Liver (tissue), 9 donors: ENCODE results near the gene PEF1. TPM values are rescaled to one million over a fixed set of nuclear protein-coding genes. Genes with fewer than 3 reads are reported as not detected.

ENCODE experiments used
- DNase-seq: peaks from one replicate; pipeline ENCODE4 v3.0.0-alpha.2; 2017; ENCODE audit warnings: low spot score
- H3K27ac ChIP-seq, 2 donors: one replicate each; pipeline ENCODE4 v1.7.0; 2013; ENCODE audit warnings: inconsistent platforms in 2 of 2, low read length in 2 of 2, control low read depth in 1 of 2, low read depth in 1 of 2, mild to moderate bottlenecking in 1 of 2
- H3K27me3 ChIP-seq, 4 donors: one replicate each; pipeline versions ENCODE4 v1.6.1 to v1.7.0; 2013; ENCODE audit warnings: low read length in 3 of 4, inconsistent platforms in 1 of 4, mild to moderate bottlenecking in 1 of 4, moderate library complexity in 1 of 4; ENCODE audit not compliant: control insufficient read depth in 4 of 4, insufficient read depth in 4 of 4
- H3K36me3 ChIP-seq, 4 donors: one replicate each; pipeline versions ENCODE4 v1.6.1 to v1.7.0; 2013; ENCODE audit warnings: low read length in 3 of 4, mild to moderate bottlenecking in 3 of 4, low read depth in 1 of 4, moderate library complexity in 1 of 4; ENCODE audit not compliant: control insufficient read depth in 4 of 4, insufficient read depth in 3 of 4
- H3K4me1 ChIP-seq, 4 donors: one replicate each; pipeline versions ENCODE4 v1.6.1 to v1.7.0; 2013; ENCODE audit warnings: low read length in 3 of 4, mild to moderate bottlenecking in 3 of 4, moderate library complexity in 1 of 4; ENCODE audit not compliant: control insufficient read depth in 4 of 4, insufficient read depth in 4 of 4
- H3K4me3 ChIP-seq, 3 donors: one replicate each; pipeline versions ENCODE4 v1.6.1 to v1.7.0; 2013; ENCODE audit warnings: low read length in 3 of 3, control low read depth in 1 of 3, low read depth in 1 of 3, mild to moderate bottlenecking in 1 of 3
- H3K9ac ChIP-seq, 2 donors: one replicate each; pipeline ENCODE4 v1.7.0; 2013; ENCODE audit warnings: low read length in 2 of 2, mild to moderate bottlenecking in 2 of 2, moderate library complexity in 2 of 2, control low read depth in 1 of 2, low read depth in 1 of 2
- H3K9me3 ChIP-seq, 4 donors: one replicate each; pipeline versions ENCODE4 v1.6.1 to v1.7.0; 2013; ENCODE audit warnings: low read length in 3 of 4; ENCODE audit not compliant: control insufficient read depth in 4 of 4
- ATF3 ChIP-seq: IDR thresholded peaks from 2 replicates; pipeline ENCODE4 v1.6.1; 2016; ENCODE audit warnings: antibody characterized with exemption
- CTCF ChIP-seq: fragments of 150-350 bp; IDR thresholded peaks from 2 replicates; pipeline ENCODE4 v1.5.1; 2017; ENCODE audit warnings: improper control_type of control experiment, low read depth, low read length; ENCODE audit not compliant: missing input control
- EGR1 ChIP-seq, 2 donors: IDR thresholded peaks; 2 replicates each; pipeline ENCODE4 v1.6.1; 2016 to 2018; ENCODE audit warnings: antibody characterized with exemption in 2 of 2, low read depth in 2 of 2
- FOXA1 ChIP-seq: IDR thresholded peaks from 2 replicates; pipeline ENCODE4 v1.6.1; 2016; ENCODE audit warnings: antibody characterized with exemption
- FOXA2 ChIP-seq: IDR thresholded peaks from 2 replicates; pipeline ENCODE4 v1.6.1; 2016; ENCODE audit warnings: antibody characterized with exemption
- GABPA ChIP-seq, 2 donors: IDR thresholded peaks in 1 of 2; conservative IDR thresholded peaks in 1 of 2; 2 replicates each; pipeline ENCODE4 v1.6.1; 2016; ENCODE audit warnings: antibody characterized with exemption in 2 of 2, mild to moderate bottlenecking in 1 of 2, moderate library complexity in 1 of 2
- HNF4A ChIP-seq, 2 donors: conservative IDR thresholded peaks; 2 replicates each; pipeline ENCODE4 v1.6.1; 2016; ENCODE audit warnings: antibody characterized with exemption in 2 of 2, mild to moderate bottlenecking in 2 of 2
- HNF4G ChIP-seq: IDR thresholded peaks from 2 replicates; pipeline ENCODE4 v1.6.1; 2016; ENCODE audit warnings: antibody characterized with exemption
- JUND ChIP-seq, 2 donors: IDR thresholded peaks; 2 replicates each; pipeline ENCODE4 v1.6.1; 2016; ENCODE audit warnings: antibody characterized with exemption in 2 of 2
- NR2F2 ChIP-seq: IDR thresholded peaks from 2 replicates; pipeline ENCODE4 v1.6.1; 2016; ENCODE audit warnings: antibody characterized with exemption
- RAD21 ChIP-seq, 2 donors: IDR thresholded peaks; 2 replicates each; pipeline ENCODE4 v1.6.1; 2016; ENCODE audit warnings: antibody characterized with exemption in 2 of 2, mild to moderate bottlenecking in 2 of 2
- REST ChIP-seq: IDR thresholded peaks from 2 replicates; pipeline ENCODE4 v1.6.1; 2016; ENCODE audit warnings: antibody characterized with exemption, mild to moderate bottlenecking
- RXRA ChIP-seq, 2 donors: IDR thresholded peaks; 2 replicates each; pipeline ENCODE4 v1.6.1; 2017 to 2018; ENCODE audit warnings: antibody characterized with exemption in 2 of 2, mild to moderate bottlenecking in 1 of 2
- SP1 ChIP-seq: IDR thresholded peaks from 2 replicates; pipeline ENCODE4 v1.6.1; 2018; ENCODE audit warnings: antibody characterized with exemption, mild to moderate bottlenecking
- TAF1 ChIP-seq: conservative IDR thresholded peaks from 2 replicates; pipeline ENCODE4 v1.6.1; 2016; ENCODE audit warnings: antibody characterized with exemption, mild to moderate bottlenecking
- YY1 ChIP-seq: IDR thresholded peaks from 2 replicates; pipeline ENCODE4 v1.6.1; 2016; ENCODE audit warnings: antibody characterized with exemption, mild to moderate bottlenecking
- WGBS: extraction: QIAGEN DNeasy Blood & Tissue Kit; methylation state at CpG from one replicate; pipeline ENCODE4 v1.1.7; 2013; 5-methylcytosine and 5-hydroxymethylcytosine counted together
- polyA plus RNA-seq, 2 donors: library from polyadenylated mRNA; stranded (reverse) in 1 of 2; unstranded in 1 of 2; fragments of 200-250 nt in 1 of 2; fragments of >200 nt in 1 of 2; fragmentation: Nextera tagmentation in 1 of 2; extraction: Ambion mirVana in 1 of 2; gene quantifications; one replicate each; pipeline versions ENCODE4 v1.2.1 to v1.2.3, GENCODE V29; 2013 to 2015
- total RNA-seq, 2 donors: library from RNA; depleted of rRNA; stranded (reverse); fragments of >200 nt; gene quantifications; one replicate each; pipeline ENCODE4 v1.2.3, GENCODE V29; 2014
- TF ChIP-seq, protein P1 (sequence below): IDR thresholded peaks from 2 replicates; pipeline ENCODE4 v1.6.1; 2016; ENCODE audit warnings: antibody characterized with exemption
- TF ChIP-seq, protein P2 (sequence below): IDR thresholded peaks from 2 replicates; pipeline ENCODE4 v1.6.1; 2016; ENCODE audit warnings: antibody characterized with exemption
- donor health status: healthy.
- donor health status: healthy.
- donor health status: healthy.
- donor health status: healthy.
- donor health status: healthy.

PEF1 gene
- total and polyA plus RNA-seq, 4 donors: 27.7 to 46.8 (median 32.2) TPM

GRCh38 chr1:31673433-31673832 lies 28.8 kb upstream of the PEF1 start (continued):
- no peak for TF ChIP-seq REST
- no peak for TF ChIP-seq FOXA2

DNA sequence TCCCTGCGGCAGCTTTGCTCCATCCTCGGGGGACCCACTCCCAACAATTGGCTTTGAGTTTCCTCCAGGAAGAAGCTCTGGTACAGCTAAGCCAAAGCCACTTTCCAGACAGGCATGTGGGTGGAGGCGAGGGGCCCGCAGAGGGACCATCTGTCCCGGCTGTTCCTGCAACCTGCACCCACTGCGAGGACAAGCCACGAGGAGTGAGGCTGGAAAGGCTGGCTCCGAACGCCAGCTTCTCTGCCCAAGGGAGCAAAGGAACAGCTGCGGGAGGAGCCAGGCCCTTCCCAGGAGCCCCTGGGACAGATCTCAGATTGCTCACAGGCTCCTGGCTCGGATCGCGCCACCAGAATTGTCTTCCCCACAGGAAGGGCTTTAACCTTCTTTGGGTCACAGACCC lies 28.3 kb upstream of the PEF1 start:
- H3K27me3 ChIP-seq: no peaks in the 10 kb centered on the region
- no peak overlapping the region for H3K27ac ChIP-seq
- H3K4me1 ChIP-seq: peaks cover 0 to 9% (median 2%) of the 10 kb centered on the region in 4 donors
- no peaks in the 10 kb centered on the region for H3K36me3 ChIP-seq
- no peaks in the 10 kb centered on the region for H3K9me3 ChIP-seq
- H3K9ac ChIP-seq: no peak overlapping the region
- no peak for DNase-seq
- TF ChIP-seq FOXA1: no peak
- no peak for TF ChIP-seq GABPA (IDR thresholded peaks at IDR 0.05 in 1 of 2, conservative IDR thresholded peaks at IDR 0.05 in 1 of 2)
- no peak overlapping the region for H3K4me3 ChIP-seq
- WGBS: 78% methylated on average over 13 of the region's 13 CpGs

- Histone ChIP-seq H3K27me3 (no peaks in the 10 kb centered on the region), H3K9ac (no peak overlapping the region), H3K4me3 (no peak overlapping the region), H3K36me3 (no peaks in the 10 kb centered on the region), H3K9me3 (no peaks in the 10 kb centered on the region), H3K27ac (no peak overlapping the region), H3K4me1 (peaks cover 0 to 9% (median 2%) of the 10 kb centered on the region in 4 donors)
- WGBS: 85% methylated on average over 8 of the region's 8 CpGs
- TF ChIP-seq EGR1 (IDR thresholded peaks at IDR 0.05; ENCODE audit: low read depth in 2 of 2) (no peak), YY1 (no peak), GABPA (IDR thresholded peaks at IDR 0.05 in 1 of 2, conservative IDR thresholded peaks at IDR 0.05 in 1 of 2) (no peak), ATF3 (no peak), RAD21 (IDR thresholded peaks at IDR 0.05) (no peak), NR2F2 (no peak), RXRA (IDR thresholded peaks at IDR 0.05) (no peak), HNF4G (no peak), HNF4A (conservative IDR thresholded peaks at IDR 0.05) (no peak), JUND (IDR thresholded peaks at IDR 0.05) (no peak), TAF1 (no peak), CTCF (no peak), FOXA2 (no peak), SP1 (no peak), FOXA1 (no peak), REST (no peak)
- TF ChIP-seq, protein P1, sequence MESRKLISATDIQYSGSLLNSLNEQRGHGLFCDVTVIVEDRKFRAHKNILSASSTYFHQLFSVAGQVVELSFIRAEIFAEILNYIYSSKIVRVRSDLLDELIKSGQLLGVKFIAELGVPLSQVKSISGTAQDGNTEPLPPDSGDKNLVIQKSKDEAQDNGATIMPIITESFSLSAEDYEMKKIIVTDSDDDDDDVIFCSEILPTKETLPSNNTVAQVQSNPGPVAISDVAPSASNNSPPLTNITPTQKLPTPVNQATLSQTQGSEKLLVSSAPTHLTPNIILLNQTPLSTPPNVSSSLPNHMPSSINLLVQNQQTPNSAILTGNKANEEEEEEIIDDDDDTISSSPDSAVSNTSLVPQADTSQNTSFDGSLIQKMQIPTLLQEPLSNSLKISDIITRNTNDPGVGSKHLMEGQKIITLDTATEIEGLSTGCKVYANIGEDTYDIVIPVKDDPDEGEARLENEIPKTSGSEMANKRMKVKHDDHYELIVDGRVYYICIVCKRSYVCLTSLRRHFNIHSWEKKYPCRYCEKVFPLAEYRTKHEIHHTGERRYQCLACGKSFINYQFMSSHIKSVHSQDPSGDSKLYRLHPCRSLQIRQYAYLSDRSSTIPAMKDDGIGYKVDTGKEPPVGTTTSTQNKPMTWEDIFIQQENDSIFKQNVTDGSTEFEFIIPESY: no peak
- TF ChIP-seq, protein P2, sequence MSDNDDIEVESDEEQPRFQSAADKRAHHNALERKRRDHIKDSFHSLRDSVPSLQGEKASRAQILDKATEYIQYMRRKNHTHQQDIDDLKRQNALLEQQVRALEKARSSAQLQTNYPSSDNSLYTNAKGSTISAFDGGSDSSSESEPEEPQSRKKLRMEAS: no peak
- no peak for DNase-seq
These were observed 27.0 kb upstream of the PEF1 start for GRCh38 chr1:31671561-31672201.
